Esophagus (tissue), 2 donors: ENCODE data around the gene CPNE6. TPM values are rescaled to one million over a fixed set of nuclear protein-coding genes. Genes with fewer than 3 reads are reported as not detected.
A peak's percentile ranks its signal among the peaks of the same experiment; 100 is the strongest.

Experiments
- H3K27ac ChIP-seq, 2 donors: one replicate each; pipeline ENCODE4 v1.5.1; 2013; ENCODE audit warnings: low read depth in 2 of 2, mild to moderate bottlenecking in 2 of 2, inconsistent platforms in 1 of 2, low read length in 1 of 2, moderate library complexity in 1 of 2
- H3K27me3 ChIP-seq, 2 donors: one replicate each; pipeline ENCODE4 v1.6.1; 2013; ENCODE audit warnings: low read length in 2 of 2, control low read depth in 1 of 2, mild to moderate bottlenecking in 1 of 2; ENCODE audit not compliant: insufficient read depth in 2 of 2, control insufficient read depth in 1 of 2
- H3K36me3 ChIP-seq, 2 donors: one replicate each; pipeline ENCODE4 v1.6.1; 2013; ENCODE audit warnings: low read length in 1 of 2; ENCODE audit not compliant: control insufficient read depth in 2 of 2, insufficient read depth in 2 of 2
- H3K4me1 ChIP-seq, 2 donors: one replicate each; pipeline ENCODE4 v1.6.1; 2013; ENCODE audit warnings: low read length in 1 of 2; ENCODE audit not compliant: control insufficient read depth in 2 of 2, insufficient read depth in 2 of 2
- H3K4me3 ChIP-seq, 2 donors: one replicate each; pipeline ENCODE4 v1.5.1; 2013; ENCODE audit warnings: low read length in 2 of 2, mild to moderate bottlenecking in 2 of 2, low read depth in 1 of 2, moderate library complexity in 1 of 2
- H3K9me3 ChIP-seq, 2 donors: one replicate each; pipeline ENCODE4 v1.6.1; 2013; ENCODE audit warnings: mild to moderate bottlenecking in 2 of 2, low read depth in 1 of 2, low read length in 1 of 2, moderate library complexity in 1 of 2; ENCODE audit not compliant: control insufficient read depth in 2 of 2, insufficient read depth in 1 of 2
- WGBS, 2 donors: extraction: QIAGEN DNeasy Blood & Tissue Kit; methylation state at CpG; one replicate each; pipeline ENCODE4 v1.1.7; 2013; 5-methylcytosine and 5-hydroxymethylcytosine counted together
- polyA plus RNA-seq, 2 donors: library from polyadenylated mRNA; stranded (reverse); fragments of 200-250 nt; gene quantifications; one replicate each; pipeline ENCODE4 v1.2.3, GENCODE V29; 2013
- donor health status: healthy with polysubstance abuse.
- donor health status: Bipolar disorder and iron deficiency.

Gene CPNE6
- polyA plus RNA-seq, 2 donors = 0.06 TPM; not detected in 1

GRCh38 chr14:24092505-24093206 lies 21.3 kb downstream of the CPNE6 start:
- Histone ChIP-seq H3K9me3 (no peaks in the 10 kb centered on the region), H3K36me3 (no peaks in the 10 kb centered on the region), H3K4me3 (no peak overlapping the region), H3K27me3 (no peaks in the 10 kb centered on the region), H3K27ac (peak overlapping the region in 1 of 2 donors; percentile 98), H3K4me1 (peaks cover 2 to 13% of the 10 kb centered on the region in 2 donors)
- WGBS, 2 donors = 83 to 89% methylated on average over 4 of the region's 4 CpGs

DNA sequence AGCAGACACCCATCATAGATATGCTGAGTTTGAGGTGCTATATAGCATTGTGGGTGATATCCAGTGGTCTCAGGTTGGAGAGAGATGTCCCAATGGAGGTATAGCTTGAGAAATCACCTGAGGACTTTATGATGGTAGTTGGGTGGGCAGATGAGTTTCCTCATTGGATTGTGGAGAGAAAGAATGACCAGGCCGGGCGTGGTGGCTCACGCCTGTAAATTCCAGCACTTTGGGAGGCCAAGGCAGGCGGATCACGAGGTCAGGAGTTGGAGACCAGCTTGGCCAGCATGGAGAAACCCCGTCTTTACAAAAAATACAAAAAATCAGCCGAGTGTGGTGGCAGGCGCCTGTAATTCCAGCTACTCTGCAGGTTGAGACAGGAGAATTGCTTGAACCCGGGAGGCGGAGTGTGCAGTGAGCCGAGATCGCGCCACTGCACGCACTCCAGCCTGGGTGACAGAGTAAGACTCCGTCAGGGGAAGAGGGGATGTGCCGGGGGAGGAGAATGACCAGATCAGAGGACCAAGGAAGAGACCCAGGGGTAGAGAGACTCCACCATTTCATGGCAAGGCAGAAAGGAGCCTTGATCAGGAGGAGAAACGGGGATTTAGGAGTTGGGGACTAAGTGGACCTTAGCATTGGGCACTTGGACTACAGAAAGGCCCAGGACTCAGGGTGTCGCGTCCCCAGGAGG lies 22.0 kb downstream of the CPNE6 start:
- Histone ChIP-seq H3K36me3 (peaks cover 2 to 3% of the 10 kb centered on the region in 2 donors), H3K9me3 (no peaks in the 10 kb centered on the region), H3K4me1 (peaks cover 2 to 13% of the 10 kb centered on the region in 2 donors), H3K4me3 (peak overlapping the region; percentile 70 to 86), H3K27me3 (no peaks in the 10 kb centered on the region), H3K27ac (peak overlapping the region; percentile 97 to 98)
- WGBS, 2 donors = 67 to 76% methylated on average over 19 of the region's 19 CpGs

- WGBS, 2 donors = 0 to 1% methylated on average over 41 to 68 of the region's 68 CpGs
- no peaks in the 10 kb centered on the region for H3K9me3 ChIP-seq
- peaks cover 3% of the 10 kb centered on the region in 2 donors for H3K36me3 ChIP-seq
- peak within 1 kb of the TSS; percentile 70 to 86 for H3K4me3 ChIP-seq
- peak within 1 kb of the TSS; percentile 97 to 98 for H3K27ac ChIP-seq
- H3K4me1 ChIP-seq = peaks cover 2 to 15% of the 10 kb centered on the region in 2 donors
- H3K27me3 ChIP-seq = no peaks in the 10 kb centered on the region
Observed at GRCh38 chr14:24093901-24094840, 22.8 kb downstream of the CPNE6 start, which contains the start of gene PCK2. Gene PCK2, plus strand, starts transcription at chr14:24094311. Its CDS starts 95 bp downstream, at chr14:24094406.

- Histone ChIP-seq H3K4me1 (peaks cover 2 to 15% of the 10 kb centered on the region in 2 donors), H3K36me3 (peaks cover 3% of the 10 kb centered on the region in 2 donors), H3K9me3 (no peaks in the 10 kb centered on the region), H3K4me3 (peak overlapping the region; percentile 70 to 86), H3K27ac (peak overlapping the region; percentile 97 to 98), H3K27me3 (no peaks in the 10 kb centered on the region)
- whole genome bisulfite sequencing, 2 donors = 4 to 9% methylated on average over 12 to 14 of the region's 14 CpGs
Observed at GRCh38 chr14:24094841-24095270, 23.5 kb downstream of the CPNE6 start.

GRCh38 chr14:24095271-24096068 lies 24.1 kb downstream of the CPNE6 start:
- H3K9me3 ChIP-seq = no peaks in the 10 kb centered on the region
- H3K36me3 ChIP-seq = peaks cover 3% of the 10 kb centered on the region in 2 donors
- H3K4me1 ChIP-seq = peaks cover 2 to 15% of the 10 kb centered on the region in 2 donors
- no peaks in the 10 kb centered on the region for H3K27me3 ChIP-seq
- peak overlapping the region; percentile 97 to 98 for H3K27ac ChIP-seq
- WGBS, 2 donors = 38 to 46% methylated on average over 12 of the region's 12 CpGs
- H3K4me3 ChIP-seq = peak overlapping the region; percentile 70 to 86

DNA sequence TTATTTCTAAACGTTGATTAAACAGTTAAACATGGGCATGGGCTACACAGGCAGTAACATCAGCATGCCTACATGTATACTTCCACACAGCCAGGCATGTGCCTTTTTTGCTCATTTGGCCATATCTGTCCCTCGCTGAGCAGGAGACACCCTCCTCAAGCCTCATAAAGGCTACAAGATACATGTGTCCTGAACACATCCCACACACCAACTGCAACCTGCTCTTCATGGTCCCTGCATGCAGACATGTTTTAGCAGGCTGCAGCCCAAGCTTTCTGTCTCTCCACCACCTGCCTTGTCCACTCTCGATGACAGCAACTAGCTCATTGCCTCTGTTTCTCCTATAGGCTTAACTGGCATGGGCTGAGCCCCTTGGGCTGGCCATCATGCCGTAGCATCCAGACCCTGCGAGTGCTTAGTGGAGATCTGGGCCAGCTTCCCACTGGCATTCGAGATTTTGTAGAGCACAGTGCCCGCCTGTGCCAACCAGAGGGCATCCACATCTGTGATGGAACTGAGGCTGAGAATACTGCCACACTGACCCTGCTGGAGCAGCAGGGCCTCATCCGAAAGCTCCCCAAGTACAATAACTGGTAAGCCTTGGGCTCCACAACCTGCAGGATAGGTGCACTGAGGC lies 25.3 kb downstream of the CPNE6 start:
- H3K27ac ChIP-seq = no peak overlapping the region
- H3K4me1 ChIP-seq = peaks cover 2 to 15% of the 10 kb centered on the region in 2 donors
- H3K9me3 ChIP-seq = no peaks in the 10 kb centered on the region
- H3K4me3 ChIP-seq = no peak overlapping the region
- WGBS, 2 donors = 91 to 95% methylated on average over 8 of the region's 8 CpGs
- no peaks in the 10 kb centered on the region for H3K27me3 ChIP-seq
- H3K36me3 ChIP-seq = peaks cover 3 to 6% of the 10 kb centered on the region in 2 donors

GRCh38 chr14:24098229-24098926 lies 27.0 kb downstream of the CPNE6 start:
- Histone ChIP-seq H3K4me3 (no peak overlapping the region), H3K36me3 (peaks cover 3 to 6% of the 10 kb centered on the region in 2 donors), H3K27ac (no peak overlapping the region), H3K9me3 (no peaks in the 10 kb centered on the region), H3K4me1 (peaks cover 2 to 15% of the 10 kb centered on the region in 2 donors), H3K27me3 (no peaks in the 10 kb centered on the region)
- 95% methylated on average over 16 of the region's 16 CpGs for WGBS, 2 donors
